ENCODE measurements around the gene AIG1. TPM values are rescaled to one million over a fixed set of nuclear protein-coding genes. Genes with fewer than 3 reads are reported as not detected.

The AIG1 gene
- total and polyA plus RNA-seq, 2 experiments from 2014 or later, result 44.7 to 46.9 TPM

DNA sequence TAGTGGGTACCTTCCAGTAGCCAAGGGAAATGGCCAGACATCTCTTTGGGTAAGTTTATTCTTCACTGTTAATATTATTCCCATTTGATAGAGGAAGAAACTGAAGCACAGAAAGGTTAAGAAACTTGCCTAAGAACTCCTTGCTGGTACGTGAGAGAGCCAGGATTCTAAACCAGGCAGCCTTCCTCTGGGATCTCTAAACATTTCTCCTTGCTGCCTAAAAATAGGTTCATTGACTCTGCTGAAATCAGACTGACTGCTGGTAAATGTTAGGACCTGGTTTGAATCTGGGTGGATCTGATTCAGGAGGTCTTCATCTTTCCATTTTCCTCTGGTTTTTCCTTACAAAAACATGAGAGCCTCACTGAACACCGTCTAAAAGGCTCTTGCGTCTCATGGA is 186.9 kb downstream of the AIG1 start:
- H2AFZ ChIP-seq, result no peak overlapping the region
- no peaks in the 10 kb centered on the region for H3K79me2 ChIP-seq (ENCODE audit: insufficient read depth)
- TF ChIP-seq EZH2 (IDR thresholded peaks at IDR 0.05; ENCODE audit: insufficient read depth, poor library complexity, severe bottlenecking) (no peak), EZH2phosphoT487 (IDR thresholded peaks at IDR 0.05; ENCODE audit: insufficient read depth, low read depth) (no peak)
- H3F3A ChIP-seq (ENCODE audit: insufficient read depth), result no peaks in the 10 kb centered on the region
- no peaks in the 10 kb centered on the region for H4K20me1 ChIP-seq (ENCODE audit: insufficient read depth)
- H3K4me3 ChIP-seq, result no peak overlapping the region
- in situ Hi-C loops (cut with MboI), result no loop called here
- 78 to 81% methylated on average over 3 of the region's 3 CpGs for WGBS, 2 experiments (ENCODE audit: low coverage in 1 of 2, low lambda C conversion rate in 2 of 2, missing lambda C conversion rate in 2 of 2)
- no peaks in the 10 kb centered on the region for H3K9me2 ChIP-seq (ENCODE audit: insufficient read depth)
- 0 out of 2 replicates have a peak, but pooled peaks cover 4% of the 10 kb centered on the region for H3K4me1 ChIP-seq (ENCODE audit: insufficient read depth)
- H3K9me3 ChIP-seq (ENCODE audit: low read depth), result no peaks in the 10 kb centered on the region
- no peak for DNase-seq
- H3K27me3 ChIP-seq (replicated peaks; ENCODE audit: insufficient read depth), result no peaks in the 10 kb centered on the region
- no peak overlapping the region for H3K27ac ChIP-seq
- H3K9ac ChIP-seq, result no peak overlapping the region
- no peak overlapping the region for H3K4me2 ChIP-seq (ENCODE audit: unreplicated experiment)
- no peaks in the 10 kb centered on the region for H3K36me3 ChIP-seq (ENCODE audit: low read depth)

DNA sequence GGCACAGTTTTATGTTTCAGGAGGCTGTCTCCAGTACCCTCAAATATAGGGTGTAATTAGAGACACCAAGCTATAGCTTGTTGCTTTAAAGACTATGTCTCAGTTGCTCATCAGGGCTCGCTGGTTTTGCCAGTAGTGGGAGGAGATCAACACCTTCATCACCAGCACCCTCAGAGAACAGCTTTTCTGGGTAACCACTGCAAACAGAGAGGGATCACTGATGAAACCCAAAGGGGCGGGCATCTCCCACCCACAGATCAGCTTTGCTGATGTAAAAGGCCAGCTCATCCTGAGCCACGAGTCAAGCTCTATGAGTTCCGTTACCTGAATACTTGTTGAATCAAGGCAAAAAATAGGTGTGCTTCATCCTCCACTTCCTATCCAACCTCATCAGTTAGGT is 187.7 kb downstream of the AIG1 start:
- H3K79me2 ChIP-seq (ENCODE audit: insufficient read depth), result no peaks in the 10 kb centered on the region
- no peaks in the 10 kb centered on the region for H4K20me1 ChIP-seq (ENCODE audit: insufficient read depth)
- TF ChIP-seq EZH2 (IDR thresholded peaks at IDR 0.05; ENCODE audit: insufficient read depth, poor library complexity, severe bottlenecking) (no peak), EZH2phosphoT487 (IDR thresholded peaks at IDR 0.05; ENCODE audit: insufficient read depth, low read depth) (no peak)
- no peak overlapping the region for H3K4me3 ChIP-seq
- no peak overlapping the region for H2AFZ ChIP-seq
- H3K4me2 ChIP-seq (ENCODE audit: unreplicated experiment), result no peak overlapping the region
- in situ Hi-C loops (cut with MboI), result no loop called here
- H3K27me3 ChIP-seq (replicated peaks; ENCODE audit: insufficient read depth), result no peaks in the 10 kb centered on the region
- H3K4me1 ChIP-seq (ENCODE audit: insufficient read depth), result 0 out of 2 replicates have a peak, but pooled peaks cover 4% of the 10 kb centered on the region
- H3K9me2 ChIP-seq (ENCODE audit: insufficient read depth), result no peaks in the 10 kb centered on the region
- no peak overlapping the region for H3K27ac ChIP-seq
- no peaks in the 10 kb centered on the region for H3K36me3 ChIP-seq (ENCODE audit: low read depth)
- no peaks in the 10 kb centered on the region for H3K9me3 ChIP-seq (ENCODE audit: low read depth)
- H3K9ac ChIP-seq, result no peak overlapping the region
- 84 to 92% methylated on average over 4 of the region's 4 CpGs for WGBS, 2 experiments (ENCODE audit: low coverage in 1 of 2, low lambda C conversion rate in 2 of 2, missing lambda C conversion rate in 2 of 2)
- no peak for DNase-seq
- no peaks in the 10 kb centered on the region for H3F3A ChIP-seq (ENCODE audit: insufficient read depth)

DNA sequence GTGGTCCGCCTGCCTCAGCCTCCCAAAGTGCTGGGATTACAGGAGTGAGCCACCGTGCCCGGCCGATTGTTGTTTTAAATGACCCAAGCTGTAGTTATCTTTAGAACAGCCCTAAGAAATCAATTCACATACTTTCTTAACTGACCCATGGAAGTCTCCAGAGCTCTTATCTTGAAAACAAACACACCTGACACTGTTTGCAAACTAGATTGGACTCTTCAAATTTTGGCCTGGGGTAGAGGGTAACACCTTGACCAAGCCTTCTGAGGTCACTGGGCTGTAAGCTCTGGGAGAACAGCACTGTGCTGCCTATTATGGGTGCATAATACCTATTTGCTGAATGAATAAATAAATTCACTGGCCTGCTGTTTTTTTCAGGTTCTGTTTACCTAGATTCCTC is 190.6 kb downstream of the AIG1 start:
- WGBS, 2 experiments (ENCODE audit: low coverage in 1 of 2, low lambda C conversion rate in 2 of 2, missing lambda C conversion rate in 2 of 2), result 92 to 93% methylated on average over 4 of the region's 4 CpGs
- in situ Hi-C loops (cut with MboI), result no loop called here
- H3K27me3 ChIP-seq (replicated peaks; ENCODE audit: insufficient read depth), result no peaks in the 10 kb centered on the region

DNA sequence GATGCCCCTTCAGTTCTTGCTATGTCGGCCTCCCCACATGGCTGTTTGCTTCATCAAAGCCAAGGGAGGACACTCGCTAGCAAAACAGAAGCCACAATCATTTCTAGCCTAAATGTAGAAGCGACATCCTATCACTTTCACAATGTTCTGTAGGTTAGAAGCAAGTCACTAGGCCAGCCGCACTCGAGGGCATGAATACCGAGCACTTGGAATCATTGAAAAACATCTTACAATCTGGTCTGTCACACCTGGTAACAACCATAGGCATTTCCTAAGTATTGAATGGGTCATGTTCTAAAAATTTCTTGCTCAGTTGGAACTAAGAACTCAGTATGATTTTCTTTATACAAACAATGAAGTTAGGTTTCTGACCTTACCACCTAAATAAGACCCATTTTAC is 192.3 kb downstream of the AIG1 start:
- no peaks in the 10 kb centered on the region for H3K4me1 ChIP-seq (ENCODE audit: insufficient read depth)
- in situ Hi-C loops (cut with MboI), result no loop called here
- no peak overlapping the region for H3K27ac ChIP-seq
- TF ChIP-seq EZH2phosphoT487 (IDR thresholded peaks at IDR 0.05; ENCODE audit: insufficient read depth, low read depth), result no peak
- no peak for TF ChIP-seq EZH2 (IDR thresholded peaks at IDR 0.05; ENCODE audit: insufficient read depth, poor library complexity, severe bottlenecking)
- no peaks in the 10 kb centered on the region for H3K9me3 ChIP-seq (ENCODE audit: low read depth)
- no peak overlapping the region for H3K4me3 ChIP-seq
- H3K27me3 ChIP-seq (replicated peaks; ENCODE audit: insufficient read depth), result no peaks in the 10 kb centered on the region
- no peak overlapping the region for H3K9ac ChIP-seq
- no peaks in the 10 kb centered on the region for H4K20me1 ChIP-seq (ENCODE audit: insufficient read depth)
- DNase-seq, result no peak
- H3F3A ChIP-seq (ENCODE audit: insufficient read depth), result no peaks in the 10 kb centered on the region
- H3K4me2 ChIP-seq (ENCODE audit: unreplicated experiment), result no peak overlapping the region
- 93% methylated on average over 6 of the region's 6 CpGs for WGBS, 2 experiments (ENCODE audit: low coverage in 1 of 2, low lambda C conversion rate in 2 of 2, missing lambda C conversion rate in 2 of 2)
- H3K9me2 ChIP-seq (ENCODE audit: insufficient read depth), result 0 out of 2 replicates have a peak, but pooled peaks cover 3% of the 10 kb centered on the region
- no peaks in the 10 kb centered on the region for H3K79me2 ChIP-seq (ENCODE audit: insufficient read depth)
- H2AFZ ChIP-seq, result no peak overlapping the region
- H3K36me3 ChIP-seq (ENCODE audit: low read depth), result no peaks in the 10 kb centered on the region

More for the DNA sequence above, 190.6 kb downstream of the AIG1 start:
- Histone ChIP-seq H3K4me3 (no peak overlapping the region), H3F3A (ENCODE audit: insufficient read depth) (no peaks in the 10 kb centered on the region), H3K9me2 (ENCODE audit: insufficient read depth) (0 out of 2 replicates have a peak, but pooled peaks cover under 1% of the 10 kb centered on the region), H3K4me1 (ENCODE audit: insufficient read depth) (0 out of 2 replicates have a peak, but pooled peaks cover 4% of the 10 kb centered on the region), H3K27ac (no peak overlapping the region), H2AFZ (no peak overlapping the region), H3K9ac (no peak overlapping the region), H3K79me2 (ENCODE audit: insufficient read depth) (no peaks in the 10 kb centered on the region), H4K20me1 (ENCODE audit: insufficient read depth) (no peaks in the 10 kb centered on the region), H3K36me3 (ENCODE audit: low read depth) (no peaks in the 10 kb centered on the region), H3K9me3 (ENCODE audit: low read depth) (no peaks in the 10 kb centered on the region), H3K4me2 (ENCODE audit: unreplicated experiment) (no peak overlapping the region)
- DNase-seq, result no peak
- TF ChIP-seq EZH2phosphoT487 (IDR thresholded peaks at IDR 0.05; ENCODE audit: insufficient read depth, low read depth), result no peak
- no peak for TF ChIP-seq EZH2 (IDR thresholded peaks at IDR 0.05; ENCODE audit: insufficient read depth, poor library complexity, severe bottlenecking)

DNA sequence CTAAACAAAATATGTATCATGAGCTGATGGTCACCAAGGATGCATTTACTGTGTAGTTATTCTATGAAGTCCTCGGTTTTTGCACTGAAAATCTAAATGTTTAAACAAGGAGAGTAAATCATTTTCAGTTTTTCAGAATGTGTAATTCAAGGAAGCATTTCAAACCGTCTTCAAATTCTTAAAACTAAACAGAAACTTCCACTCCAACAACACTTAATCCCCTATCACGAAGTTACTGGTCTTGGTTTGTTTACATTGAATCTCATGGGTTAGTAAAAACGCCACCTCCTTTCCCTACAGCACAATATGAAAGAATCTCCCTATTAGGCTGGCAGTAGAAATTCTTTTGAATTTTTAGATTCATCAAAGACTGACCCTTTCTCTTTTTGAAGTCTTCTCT is 192.9 kb downstream of the AIG1 start:
- Histone ChIP-seq H3K36me3 (ENCODE audit: low read depth) (no peaks in the 10 kb centered on the region), H3F3A (ENCODE audit: insufficient read depth) (no peaks in the 10 kb centered on the region), H3K27ac (no peak overlapping the region), H3K9me3 (ENCODE audit: low read depth) (no peaks in the 10 kb centered on the region), H4K20me1 (ENCODE audit: insufficient read depth) (no peaks in the 10 kb centered on the region), H3K79me2 (ENCODE audit: insufficient read depth) (no peaks in the 10 kb centered on the region), H3K4me3 (no peak overlapping the region), H3K4me2 (ENCODE audit: unreplicated experiment) (no peak overlapping the region), H3K9me2 (ENCODE audit: insufficient read depth) (0 out of 2 replicates have a peak, but pooled peaks cover 3% of the 10 kb centered on the region), H2AFZ (no peak overlapping the region), H3K9ac (no peak overlapping the region), H3K4me1 (ENCODE audit: insufficient read depth) (no peaks in the 10 kb centered on the region), H3K27me3 (replicated peaks; ENCODE audit: insufficient read depth) (no peaks in the 10 kb centered on the region)
- in situ Hi-C loops (cut with MboI), result no loop called here
- no peak for DNase-seq
- 86 to 87% methylated on average over 4 of the region's 4 CpGs for WGBS, 2 experiments (ENCODE audit: low coverage in 1 of 2, low lambda C conversion rate in 2 of 2, missing lambda C conversion rate in 2 of 2)
- TF ChIP-seq EZH2phosphoT487 (IDR thresholded peaks at IDR 0.05; ENCODE audit: insufficient read depth, low read depth) (no peak), EZH2 (IDR thresholded peaks at IDR 0.05; ENCODE audit: insufficient read depth, poor library complexity, severe bottlenecking) (no peak)

Data from GM23248 (cell line).